Choroid plexus epithelial cell (primary cell): Measurements from ENCODE around the gene AGBL3.

Experiments
- DNase-seq: peaks from one replicate; pipeline ENCODE4 v3.0.0-alpha.2; 2010; ENCODE audit warnings: low read depth
- H3K4me3 ChIP-seq: 2 replicates; pipeline ENCODE4 v1.5.1; 2011; ENCODE audit warnings: low read depth, mild to moderate bottlenecking, control low read depth, low read length, moderate library complexity
- CTCF ChIP-seq: conservative IDR thresholded peaks from 2 replicates; pipeline ENCODE4 v1.5.1; 2011; ENCODE audit warnings: low read depth, mild to moderate bottlenecking, control low read depth, inconsistent platforms, low read length, moderate library complexity

Gene AGBL3

GRCh38 chr7:135143885-135144668, 157.8 kb downstream of the AGBL3 start:
- DNase-seq = no peak
- TF ChIP-seq CTCF = no peak
- H3K4me3 ChIP-seq = no peak overlapping the region

- no peak for TF ChIP-seq CTCF
- peak overlapping the region; percentile 36 for H3K4me3 ChIP-seq
- DNase-seq = peak; percentile 87
These were observed 161.1 kb downstream of the AGBL3 start for GRCh38 chr7:135147341-135147898.

GRCh38 chr7:135147899-135148721, 161.8 kb downstream of the AGBL3 start, which contains the start of gene TMEM140:
Gene TMEM140 (plus strand): TSS chr7:135148072. CDS start chr7:135164442, 16,370 bp downstream.
- peak within 1 kb of the TSS; percentile 36 for H3K4me3 ChIP-seq
- TF ChIP-seq CTCF = peak; percentile 6
- DNase-seq = peak; percentile 93

GRCh38 chr7:135150072-135150782, 163.9 kb downstream of the AGBL3 start:
- DNase-seq = no peak
- no peak overlapping the region for H3K4me3 ChIP-seq
- TF ChIP-seq CTCF = no peak

GRCh38 chr7:135151132-135151531, 164.8 kb downstream of the AGBL3 start:
- no peak for DNase-seq
- TF ChIP-seq CTCF = no peak
- H3K4me3 ChIP-seq = no peak overlapping the region

GRCh38 chr7:135151533-135151932, 165.2 kb downstream of the AGBL3 start:
- TF ChIP-seq CTCF = no peak
- H3K4me3 ChIP-seq = no peak overlapping the region
- no peak for DNase-seq
